Hematopoietic multipotent progenitor cell treated with erythropoietin and hydrocortisone succinate and interleukin-3 and kit ligand, for 17 days (in vitro differentiated cells): ENCODE results near the gene SRRT.
"Not testable (repeated sequence)": the region's sequence is repeated elsewhere in the genome, so short reads cannot be mapped to it uniquely, and the experiment has no call there.

Experiments used
- DNase-seq: peaks from one replicate; pipeline ENCODE4 v3.0.0-alpha.2; 2015; ENCODE audit warnings: low spot score

Gene SRRT

GRCh38 chr7:100874577-100875355 is at the start of gene SRRT:
TSS of gene SRRT (plus strand) at chr7:100875103. CDS start at chr7:100875591, 488 bp downstream.
- peak; percentile 99 for DNase-seq

GRCh38 chr7:100825215-100825671 is 49.7 kb upstream of the SRRT start:
- DNase-seq, result no peak

- DNase-seq, result no peak
Observed at GRCh38 chr7:100825751-100826513, 49.0 kb upstream of the SRRT start.

- DNase-seq, result no peak
Observed at GRCh38 chr7:100826514-100827329, 48.2 kb upstream of the SRRT start.

- peak; percentile 23 for DNase-seq
Observed at GRCh38 chr7:100827330-100828226, 47.3 kb upstream of the SRRT start, which contains the start of gene EPHB4. TSS of gene EPHB4 (minus strand) at chr7:100827523. CDS start at chr7:100827030, 493 bp downstream.

- DNase-seq, result no peak
Observed at GRCh38 chr7:100829150-100829716, 45.7 kb upstream of the SRRT start.

GRCh38 chr7:100830396-100830795 is 44.5 kb upstream of the SRRT start:
- DNase-seq, result no peak

GRCh38 chr7:100832281-100832633 is 42.6 kb upstream of the SRRT start:
- DNase-seq, result no peak

GRCh38 chr7:100835903-100836811 is 38.7 kb upstream of the SRRT start:
- DNase-seq, result no peak

- no peak for DNase-seq
Observed at GRCh38 chr7:100836812-100837098, 38.1 kb upstream of the SRRT start.

- peak; percentile 67 for DNase-seq
Observed at GRCh38 chr7:100837099-100837836, 37.6 kb upstream of the SRRT start.

GRCh38 chr7:100839361-100839760 is 35.5 kb upstream of the SRRT start:
- DNase-seq, result no peak

GRCh38 chr7:100840470-100841100 is 34.3 kb upstream of the SRRT start:
- DNase-seq, result no peak

GRCh38 chr7:100847360-100847759 is 27.5 kb upstream of the SRRT start:
- no peak for DNase-seq

- peak; percentile 59 for DNase-seq
Observed at GRCh38 chr7:100852048-100852872, 22.6 kb upstream of the SRRT start, which contains the start of gene SLC12A9. TSS of gene SLC12A9 (plus strand) at chr7:100852713. CDS start at chr7:100854198, 1,485 bp downstream.

- no peak for DNase-seq
Observed at GRCh38 chr7:100854146-100854895, 20.6 kb upstream of the SRRT start.

- DNase-seq, result not testable (repeated sequence)
Observed at GRCh38 chr7:100854899-100855298, 20.0 kb upstream of the SRRT start.
